Measurements from ENCODE around the gene FAAP20. TPM values are rescaled to one million over a fixed set of nuclear protein-coding genes. Genes with fewer than 3 reads are reported as not detected.

FAAP20 gene
- total RNA-seq, 1 experiment from 2014 or later: 112 TPM

- POLR2A ChIA-PET: no interaction called here
Observed at GRCh38 chr1:2224631-2225428, 30.3 kb upstream of the FAAP20 start.

GRCh38 chr1:2224170-2224584 lies 29.6 kb upstream of the FAAP20 start:
- no peak overlapping the region for H3K4me2 ChIP-seq (ENCODE audit: low read length)
- intact Hi-C loops (cut with micrococcal nuclease): no loop called here
- ChIA-PET CTCF (interaction anchor here (0.7 to 1.6 kb wide), 2 partner anchors 29 to 158 kb away, joined by 3 read pairs; partner anchors contain the start of gene FAAP20), RAD21 (ENCODE audit: low non-redundant PET in 1 of 2, low total read pairs in 2 of 2, uncharacterized antibody in 2 of 2, unreplicated experiment in 2 of 2) (no interaction called here), POLR2A (no interaction called here)
- H3K9me2 ChIP-seq (ENCODE audit: insufficient read depth): no peaks in the 10 kb centered on the region
- H3K79me2 ChIP-seq (ENCODE audit: insufficient read depth, low read length): peaks cover 5% of the 10 kb centered on the region
- H3K4me1 ChIP-seq (ENCODE audit: control insufficient read depth in 1 of 2, insufficient read depth in 2 of 2, low read length in 2 of 2): peaks cover 6 to 8% of the 10 kb centered on the region in 2 experiments; a peak in 1 of 4 replicates
- H3K4me3 ChIP-seq (replicated peaks in 1 of 2; ENCODE audit: low read depth in 1 of 2, low read length in 2 of 2): no peak overlapping the region
- H4K20me1 ChIP-seq (ENCODE audit: insufficient read depth): no peaks in the 10 kb centered on the region; the same call in 1 of the 2 replicates
- H3K27ac ChIP-seq (ENCODE audit: low read depth, low read length): no peak overlapping the region
- BruUV-seq (replicated peaks): no TSS peak
- DNase-seq (ENCODE audit: low read depth, low spot score) (no peak), ATAC-seq (no peak)
- H3K27me3 ChIP-seq (ENCODE audit: insufficient read depth, low read length): no peaks in the 10 kb centered on the region
- no peak overlapping the region for H2AFZ ChIP-seq (ENCODE audit: low read depth, low read length, poor library complexity, severe bottlenecking)
- no peaks in the 10 kb centered on the region for H3K9me3 ChIP-seq (ENCODE audit: control insufficient read depth in 1 of 2, insufficient read depth in 1 of 2, low read depth in 1 of 2, low read length in 2 of 2)
- TF ChIP-seq ZBTB33 (IDR thresholded peaks at IDR 0.05; ENCODE audit: extremely low read depth, insufficient replicate concordance, low read length): no peak
- no peak for TF ChIP-seq RAD21 (IDR thresholded peaks at IDR 0.05; ENCODE audit: low read depth)
- no peak for TF ChIP-seq YY1 (IDR thresholded peaks at IDR 0.05; ENCODE audit: extremely low read depth, insufficient replicate concordance, low read depth, low read length)
- H3K36me3 ChIP-seq (ENCODE audit: control insufficient read depth in 1 of 2, insufficient read depth in 2 of 2, low read length in 2 of 2): no peaks in the 10 kb centered on the region
- H3K9ac ChIP-seq (ENCODE audit: low read length): no peak overlapping the region

More at GRCh38 chr1:2224631-2225428, 30.3 kb upstream of the FAAP20 start:
- H3K4me2 ChIP-seq (ENCODE audit: low read length): no peak overlapping the region
- intact Hi-C loops (cut with micrococcal nuclease): no loop called here
- peaks cover 5% of the 10 kb centered on the region; the same call in 1 of the 2 replicates for H4K20me1 ChIP-seq (ENCODE audit: insufficient read depth)
- ChIA-PET CTCF (interaction anchor here (0.7 to 1.6 kb wide), 2 partner anchors 30 to 157 kb away, joined by 3 read pairs; partner anchors contain the start of gene FAAP20), RAD21 (ENCODE audit: low non-redundant PET in 1 of 2, low total read pairs in 2 of 2, uncharacterized antibody in 2 of 2, unreplicated experiment in 2 of 2) (no interaction called here)
- ATAC-seq (no peak), DNase-seq (ENCODE audit: low read depth, low spot score) (no peak)
- no peak overlapping the region for H3K4me3 ChIP-seq (replicated peaks in 1 of 2; ENCODE audit: low read depth in 1 of 2, low read length in 2 of 2)
- H2AFZ ChIP-seq (ENCODE audit: low read depth, low read length, poor library complexity, severe bottlenecking): no peak overlapping the region
- peaks cover 12% of the 10 kb centered on the region for H3K79me2 ChIP-seq (ENCODE audit: insufficient read depth, low read length)
- BruUV-seq (replicated peaks): no TSS peak
- TF ChIP-seq RAD21 (IDR thresholded peaks at IDR 0.05; ENCODE audit: low read depth) (no peak), YY1 (IDR thresholded peaks at IDR 0.05; ENCODE audit: extremely low read depth, insufficient replicate concordance, low read depth, low read length) (no peak), ZFX (IDR thresholded peaks at IDR 0.05) (no peak), ZNF274 (IDR thresholded peaks at IDR 0.05; ENCODE audit: low read depth, low read length) (no peak), SRF (IDR thresholded peaks at IDR 0.05; ENCODE audit: low read depth) (no peak), SIN3A (IDR thresholded peaks at IDR 0.05; ENCODE audit: low read depth) (no peak)
- H3K36me3 ChIP-seq (ENCODE audit: control insufficient read depth in 1 of 2, insufficient read depth in 2 of 2, low read length in 2 of 2): no peaks in the 10 kb centered on the region
- H3K4me1 ChIP-seq (ENCODE audit: control insufficient read depth in 1 of 2, insufficient read depth in 2 of 2, low read length in 2 of 2): peaks cover 9 to 14% of the 10 kb centered on the region in 2 experiments
- no peaks in the 10 kb centered on the region for H3K9me3 ChIP-seq (ENCODE audit: control insufficient read depth in 1 of 2, insufficient read depth in 1 of 2, low read depth in 1 of 2, low read length in 2 of 2)
- H3K9ac ChIP-seq (ENCODE audit: low read length): no peak overlapping the region
- H3K27me3 ChIP-seq (ENCODE audit: insufficient read depth, low read length): no peaks in the 10 kb centered on the region
- no peak overlapping the region for H3K27ac ChIP-seq (ENCODE audit: low read depth, low read length)
- H3K9me2 ChIP-seq (ENCODE audit: insufficient read depth): no peaks in the 10 kb centered on the region
